HG02870 (cell line): ENCODE results near the gene TTF2.
"Not testable (repeated sequence)": the region's sequence is repeated elsewhere in the genome, so short reads cannot be mapped to it uniquely, and the experiment has no call there.

ENCODE experiments used
- ATAC-seq: cut with Tn5 transposase; IDR thresholded peaks from one replicate; pipeline ENCODE4 v1.9.1; 2021; ENCODE audit warnings: mild to moderate bottlenecking, moderate library complexity; ENCODE audit not compliant: unreplicated experiment

TTF2 gene

GRCh38 chr1:117092594-117092993, 32.5 kb downstream of the TTF2 start:
- ATAC-seq: no peak

GRCh38 chr1:117093091-117093534, 33.0 kb downstream of the TTF2 start:
- ATAC-seq: no peak

GRCh38 chr1:117093870-117094621, 33.9 kb downstream of the TTF2 start:
- peak; percentile 62 for ATAC-seq

GRCh38 chr1:117094841-117095604, 34.9 kb downstream of the TTF2 start:
- no peak for ATAC-seq

GRCh38 chr1:117096951-117097408, 36.9 kb downstream of the TTF2 start:
- ATAC-seq: no peak

GRCh38 chr1:117097443-117097842, 37.3 kb downstream of the TTF2 start:
- no peak for ATAC-seq

GRCh38 chr1:117098287-117098890, 38.3 kb downstream of the TTF2 start:
- ATAC-seq: no peak

- no peak for ATAC-seq
Measured at GRCh38 chr1:117101334-117101733, 41.2 kb downstream of the TTF2 start.

GRCh38 chr1:117101858-117102257, 41.7 kb downstream of the TTF2 start:
- not testable (repeated sequence) for ATAC-seq

- no peak for ATAC-seq
Measured at GRCh38 chr1:117104986-117105385, 44.9 kb downstream of the TTF2 start.

- no peak for ATAC-seq
Measured at GRCh38 chr1:117105722-117106121, 45.6 kb downstream of the TTF2 start.

- no peak for ATAC-seq
Measured at GRCh38 chr1:117106478-117106877, 46.4 kb downstream of the TTF2 start.

- ATAC-seq: no peak
Measured at GRCh38 chr1:117107364-117107763, 47.2 kb downstream of the TTF2 start.

GRCh38 chr1:117110774-117111173, 50.6 kb downstream of the TTF2 start:
- ATAC-seq: no peak

GRCh38 chr1:117112047-117112717, 52.1 kb downstream of the TTF2 start:
- ATAC-seq: no peak

GRCh38 chr1:117113199-117113598, 53.1 kb downstream of the TTF2 start:
- ATAC-seq: no peak

- ATAC-seq: no peak
Measured at GRCh38 chr1:117114877-117115276, 54.8 kb downstream of the TTF2 start.

- ATAC-seq: no peak
Measured at GRCh38 chr1:117116090-117116783, 56.1 kb downstream of the TTF2 start.

- ATAC-seq: no peak
Measured at GRCh38 chr1:117116784-117117130, 56.6 kb downstream of the TTF2 start.

- ATAC-seq: no peak
Measured at GRCh38 chr1:117117697-117118096, 57.6 kb downstream of the TTF2 start.

GRCh38 chr1:117118137-117118536, 58.0 kb downstream of the TTF2 start:
- ATAC-seq: no peak
